H54 (cell line): ENCODE results near the gene TMC1.
"Not testable (repeated sequence)": the region's sequence is repeated elsewhere in the genome, so short reads cannot be mapped to it uniquely, and the experiment has no call there.

Source experiments
- DNase-seq: peaks from one replicate; pipeline ENCODE4 v3.0.0; 2011; ENCODE audit warnings: low spot score, mixed read lengths; ENCODE audit not compliant: insufficient read length
- FAIRE-seq: peaks from 3 replicates; lab custom pipeline; 2011; peaks lifted over from hg19 to GRCh38; lab: Jason Lieb, UNC
- POLR2A ChIP-seq: IDR thresholded peaks from 2 replicates; pipeline ENCODE4 v1.6.1; 2011; ENCODE audit warnings: low read depth, mild to moderate bottlenecking, low read length

The TMC1 gene

GRCh38 chr9:72855321-72855720 is 333.9 kb downstream of the TMC1 start:
- no peak for TF ChIP-seq POLR2A
- DNase-seq (no peak), FAIRE-seq (no peak)

GRCh38 chr9:72855890-72856523 is 334.6 kb downstream of the TMC1 start:
- no peak for DNase-seq
- no peak for FAIRE-seq
- no peak for TF ChIP-seq POLR2A

- DNase-seq (peak; percentile 41), FAIRE-seq (peak; percentile 98)
- TF ChIP-seq POLR2A = no peak
Measured at GRCh38 chr9:72856972-72857623, 335.7 kb downstream of the TMC1 start.

- no peak for DNase-seq
- FAIRE-seq = no peak
- TF ChIP-seq POLR2A = no peak
Measured at GRCh38 chr9:72857624-72857996, 336.2 kb downstream of the TMC1 start.

- no peak for TF ChIP-seq POLR2A
- no peak for DNase-seq
- peak; percentile 57 for FAIRE-seq
Measured at GRCh38 chr9:72858089-72858912, 336.9 kb downstream of the TMC1 start.

GRCh38 chr9:72862788-72863187 is 341.4 kb downstream of the TMC1 start:
- DNase-seq, FAIRE-seq: not testable (repeated sequence)

GRCh38 chr9:72863456-72864094 is 342.2 kb downstream of the TMC1 start:
- DNase-seq = no peak
- no peak for TF ChIP-seq POLR2A
- no peak for FAIRE-seq

- no peak for FAIRE-seq
- DNase-seq = no peak
Measured at GRCh38 chr9:72864327-72864726, 342.9 kb downstream of the TMC1 start.

GRCh38 chr9:72871685-72872084 is 350.3 kb downstream of the TMC1 start:
- no peak for TF ChIP-seq POLR2A
- FAIRE-seq (peak; percentile 62), DNase-seq (no peak)

More at GRCh38 chr9:72864327-72864726, 342.9 kb downstream of the TMC1 start:
- no peak for TF ChIP-seq POLR2A

- FAIRE-seq (no peak), DNase-seq (no peak)
- no peak for TF ChIP-seq POLR2A
Measured at GRCh38 chr9:72872718-72873117, 351.3 kb downstream of the TMC1 start.

- no peak for FAIRE-seq
- TF ChIP-seq POLR2A = no peak
Measured at GRCh38 chr9:72873456-72873855, 352.0 kb downstream of the TMC1 start.

GRCh38 chr9:72874344-72874743 is 352.9 kb downstream of the TMC1 start:
- FAIRE-seq (peak; percentile 61), DNase-seq (no peak)
- no peak for TF ChIP-seq POLR2A

More at GRCh38 chr9:72873456-72873855, 352.0 kb downstream of the TMC1 start:
- DNase-seq = no peak

- DNase-seq = no peak
- peak; percentile 6 for FAIRE-seq
- no peak for TF ChIP-seq POLR2A
Measured at GRCh38 chr9:72875221-72875620, 353.8 kb downstream of the TMC1 start.

- DNase-seq (no peak), FAIRE-seq (no peak)
- TF ChIP-seq POLR2A = no peak
Measured at GRCh38 chr9:72880821-72881220, 359.4 kb downstream of the TMC1 start.
